Astrocyte of the hippocampus (primary cell): ENCODE measurements around the gene RYR1.
A peak's percentile ranks its signal among the peaks of the same experiment; 100 is the strongest.
"Not testable (repeated sequence)": the region's sequence is repeated elsewhere in the genome, so short reads cannot be mapped to it uniquely, and the experiment has no call there.

Experiments
- DNase-seq: peaks from one replicate; pipeline ENCODE4 v3.0.0; 2011; ENCODE audit warnings: low read depth, low spot score

Gene RYR1

GRCh38 chr19:38538793-38539528 is 105.5 kb downstream of the RYR1 start:
- DNase-seq, result no peak

- no peak for DNase-seq
These were observed 106.3 kb downstream of the RYR1 start for GRCh38 chr19:38539751-38540150.

- DNase-seq, result no peak
These were observed 108.5 kb downstream of the RYR1 start for GRCh38 chr19:38542040-38542439.

GRCh38 chr19:38543286-38543806 is 109.9 kb downstream of the RYR1 start:
- DNase-seq, result no peak

- DNase-seq, result peak; percentile 77
These were observed 110.5 kb downstream of the RYR1 start for GRCh38 chr19:38543807-38544568.

- no peak for DNase-seq
These were observed 111.3 kb downstream of the RYR1 start for GRCh38 chr19:38544569-38545315.

GRCh38 chr19:38545596-38545995 is 112.1 kb downstream of the RYR1 start:
- DNase-seq, result no peak

- no peak for DNase-seq
These were observed 113.9 kb downstream of the RYR1 start for GRCh38 chr19:38547421-38547820.

- DNase-seq, result no peak
These were observed 115.6 kb downstream of the RYR1 start for GRCh38 chr19:38549061-38549460.

GRCh38 chr19:38549942-38550341 is 116.5 kb downstream of the RYR1 start:
- no peak for DNase-seq

- no peak for DNase-seq
These were observed 116.9 kb downstream of the RYR1 start for GRCh38 chr19:38550376-38550775.

GRCh38 chr19:38551450-38551813 is 117.9 kb downstream of the RYR1 start:
- DNase-seq, result no peak

- DNase-seq, result not testable (repeated sequence)
These were observed 119.7 kb downstream of the RYR1 start for GRCh38 chr19:38553239-38553638.

- no peak for DNase-seq
These were observed 121.2 kb downstream of the RYR1 start for GRCh38 chr19:38554676-38555141.

- no peak for DNase-seq
These were observed 121.7 kb downstream of the RYR1 start for GRCh38 chr19:38555200-38555599.

GRCh38 chr19:38556521-38557174 is 123.2 kb downstream of the RYR1 start:
- no peak for DNase-seq

- DNase-seq, result no peak
These were observed 123.8 kb downstream of the RYR1 start for GRCh38 chr19:38557205-38557799.

- not testable (repeated sequence) for DNase-seq
These were observed 125.4 kb downstream of the RYR1 start for GRCh38 chr19:38558933-38559332.

GRCh38 chr19:38559428-38560401 is 126.2 kb downstream of the RYR1 start:
- peak; percentile 19 for DNase-seq

- DNase-seq, result no peak
These were observed 127.6 kb downstream of the RYR1 start for GRCh38 chr19:38561053-38561606.
